ENCODE data around the gene SORT1. TPM values are rescaled to one million over a fixed set of nuclear protein-coding genes. Genes with fewer than 3 reads are reported as not detected.

SORT1 gene
- total RNA-seq, 1 experiment from 2014 or later, result 47.9 TPM

DNA sequence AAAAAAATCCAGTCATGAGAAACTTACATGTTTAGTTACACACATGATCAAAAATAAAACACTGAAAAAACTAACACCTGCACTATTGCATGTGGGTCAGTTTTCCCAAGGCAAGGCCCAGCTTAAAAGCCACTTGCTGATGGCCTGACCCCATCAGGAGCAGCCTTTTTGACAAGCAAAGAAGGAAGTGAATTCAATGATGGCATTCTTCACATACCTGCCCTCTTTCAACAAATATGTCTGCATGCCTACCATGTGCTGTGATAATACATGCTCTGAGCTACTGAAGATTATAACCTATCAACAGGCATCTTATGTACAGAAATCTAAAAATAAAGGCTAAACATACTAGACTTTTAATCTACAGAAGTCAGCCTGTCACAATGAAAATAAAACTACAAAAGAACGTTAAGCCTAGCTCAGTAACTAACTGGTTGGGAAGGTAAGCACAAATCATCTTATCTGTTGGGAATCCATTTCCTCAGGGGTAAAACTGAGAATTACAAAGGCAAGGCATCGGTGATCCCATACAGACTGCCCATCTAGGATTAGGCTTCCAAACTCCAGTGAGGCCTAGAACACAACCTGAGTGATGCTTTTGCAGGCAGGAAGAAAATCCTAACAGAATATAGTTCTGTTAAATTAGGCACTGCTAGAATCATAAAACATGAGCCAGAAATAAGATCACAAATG lies 14.5 kb downstream of the SORT1 start:
- Histone ChIP-seq H3K79me1 (ENCODE audit: insufficient read depth, low read depth, low read length, poor library complexity, severe bottlenecking) (peaks cover 21% of the 10 kb centered on the region), H3T11ph (ENCODE audit: low read length) (no peak overlapping the region), H2AFZ (ENCODE audit: low read length) (no peak overlapping the region), H4K8ac (replicated peaks; ENCODE audit: insufficient read length, low read depth, low read length) (no peak overlapping the region), H2BK20ac (ENCODE audit: low read depth, low read length, poor library complexity, severe bottlenecking) (no peak overlapping the region), H3K27ac (ENCODE audit: insufficient read length, low read depth, low read length) (peak overlapping the region; percentile 82), H2BK12ac (ENCODE audit: insufficient read length, low read depth, low read length) (no peak overlapping the region), H2BK120ac (ENCODE audit: low read depth, low read length, poor library complexity, severe bottlenecking) (no peak overlapping the region), H3K18ac (ENCODE audit: insufficient read length, low read depth, low read length) (no peak overlapping the region), H3K4me1 (ENCODE audit: insufficient read depth, low read length) (peaks cover 4% of the 10 kb centered on the region; the same call in 1 of the 2 replicates), H4K5ac (ENCODE audit: insufficient read length, low read depth, low read length) (no peak overlapping the region), H3K4me2 (ENCODE audit: insufficient read depth, insufficient read length, low read length) (no peak overlapping the region), H3K79me2 (ENCODE audit: insufficient read depth, low read length) (peaks cover 6% of the 10 kb centered on the region; the same call in 1 of the 2 replicates), H3K9me3 (ENCODE audit: control insufficient read depth, low read depth, low read length) (no peaks in the 10 kb centered on the region), H2BK5ac (ENCODE audit: insufficient read length, low read length) (no peak overlapping the region), H4K20me1 (ENCODE audit: control insufficient read depth, insufficient read depth, insufficient read length) (no peaks in the 10 kb centered on the region), H4K91ac (ENCODE audit: insufficient read length, low read depth, low read length) (no peak overlapping the region), H2AK5ac (ENCODE audit: insufficient read length, low read length) (no peak overlapping the region), H2BK15ac (ENCODE audit: low read depth, low read length) (no peak overlapping the region), H3K9ac (ENCODE audit: extremely low read depth, insufficient read length, low read length) (no peak overlapping the region), H3K23me2 (ENCODE audit: insufficient read length, low read depth, low read length, poor library complexity, severe bottlenecking) (no peaks in the 10 kb centered on the region), H3K23ac (ENCODE audit: insufficient read length, low read depth, low read length) (no peak overlapping the region), H3K56ac (ENCODE audit: insufficient read length, low read depth, low read length) (no peak overlapping the region), H3K27me3 (ENCODE audit: insufficient read depth, low read length) (no peaks in the 10 kb centered on the region), H3K4ac (ENCODE audit: low read depth, low read length) (no peak overlapping the region), H3K14ac (ENCODE audit: insufficient read depth, low read length) (no peak overlapping the region)
- peak; percentile 40 for DNase-seq
- no peaks in the 10 kb centered on the region for H3K27me3 Mint-ChIP-seq (ENCODE audit: low read depth)
- peaks cover 31 to 32% of the 10 kb centered on the region in 2 experiments for H3K4me1 Mint-ChIP-seq
- H3K9me3 Mint-ChIP-seq, result peaks cover 3 to 4% of the 10 kb centered on the region in 2 experiments; a peak in 2 of 5 replicates
- H3K4me3 Mint-ChIP-seq, result no peak overlapping the region
- peaks cover 7 to 13% (median 9%) of the 10 kb centered on the region in 3 experiments for H3K36me3 Mint-ChIP-seq (ENCODE audit: insufficient read depth in 1 of 3, low read depth in 3 of 3)
- no CpG with 5 or more reads among the region's 2 CpGs for WGBS (ENCODE audit: extremely low coverage, insufficient read length, low lambda C conversion rate)
- H3K27ac Mint-ChIP-seq, result peak overlapping the region; percentile 72 to 94 (median 93)
- TF ChIP-seq, protein P1, sequence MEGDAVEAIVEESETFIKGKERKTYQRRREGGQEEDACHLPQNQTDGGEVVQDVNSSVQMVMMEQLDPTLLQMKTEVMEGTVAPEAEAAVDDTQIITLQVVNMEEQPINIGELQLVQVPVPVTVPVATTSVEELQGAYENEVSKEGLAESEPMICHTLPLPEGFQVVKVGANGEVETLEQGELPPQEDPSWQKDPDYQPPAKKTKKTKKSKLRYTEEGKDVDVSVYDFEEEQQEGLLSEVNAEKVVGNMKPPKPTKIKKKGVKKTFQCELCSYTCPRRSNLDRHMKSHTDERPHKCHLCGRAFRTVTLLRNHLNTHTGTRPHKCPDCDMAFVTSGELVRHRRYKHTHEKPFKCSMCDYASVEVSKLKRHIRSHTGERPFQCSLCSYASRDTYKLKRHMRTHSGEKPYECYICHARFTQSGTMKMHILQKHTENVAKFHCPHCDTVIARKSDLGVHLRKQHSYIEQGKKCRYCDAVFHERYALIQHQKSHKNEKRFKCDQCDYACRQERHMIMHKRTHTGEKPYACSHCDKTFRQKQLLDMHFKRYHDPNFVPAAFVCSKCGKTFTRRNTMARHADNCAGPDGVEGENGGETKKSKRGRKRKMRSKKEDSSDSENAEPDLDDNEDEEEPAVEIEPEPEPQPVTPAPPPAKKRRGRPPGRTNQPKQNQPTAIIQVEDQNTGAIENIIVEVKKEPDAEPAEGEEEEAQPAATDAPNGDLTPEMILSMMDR (conservative IDR thresholded peaks at IDR 0.05), result no peak
